Islet of Langerhans (tissue), 1 donor: ENCODE measurements around the gene ARMC8.
"Not testable (repeated sequence)": the region's sequence is repeated elsewhere in the genome, so short reads cannot be mapped to it uniquely, and the experiment has no call there.

Source experiments
- FAIRE-seq: peaks from one replicate; lab custom pipeline; 2011; peaks lifted over from hg19 to GRCh38; lab: Jason Lieb, UNC

The ARMC8 gene

GRCh38 chr3:138187296-138188012 is at the start of gene ARMC8:
Gene ARMC8 (plus strand): TSS chr3:138187301. CDS start chr3:138187555, 254 bp downstream.
- no peak for FAIRE-seq

GRCh38 chr3:138137861-138138260 is 49.2 kb upstream of the ARMC8 start:
- no peak for FAIRE-seq

- no peak for FAIRE-seq
These were observed 47.4 kb upstream of the ARMC8 start for GRCh38 chr3:138139691-138140090.

- no peak for FAIRE-seq
These were observed 46.2 kb upstream of the ARMC8 start for GRCh38 chr3:138140940-138141339.

- FAIRE-seq, result not testable (repeated sequence)
These were observed 44.9 kb upstream of the ARMC8 start for GRCh38 chr3:138142181-138142580.

DNA sequence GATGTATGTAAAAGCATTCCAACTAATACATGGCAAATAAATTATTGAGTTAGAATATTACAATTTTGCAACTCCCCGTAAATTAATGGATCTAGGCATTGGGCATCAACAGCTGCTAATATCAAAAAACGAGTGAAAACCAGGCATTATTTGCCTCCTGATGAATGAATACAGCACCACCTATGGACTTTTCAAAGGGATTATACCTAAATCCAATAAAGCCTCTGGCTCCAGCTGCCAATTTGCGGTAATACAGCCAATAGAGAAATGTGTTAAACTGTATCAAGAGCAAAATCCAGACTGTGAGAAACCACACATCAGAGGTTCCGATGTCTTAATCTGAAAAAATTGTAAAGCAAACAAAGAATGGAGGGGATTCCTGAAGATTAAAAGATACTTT is 38.6 kb upstream of the ARMC8 start:
- FAIRE-seq, result no peak

DNA sequence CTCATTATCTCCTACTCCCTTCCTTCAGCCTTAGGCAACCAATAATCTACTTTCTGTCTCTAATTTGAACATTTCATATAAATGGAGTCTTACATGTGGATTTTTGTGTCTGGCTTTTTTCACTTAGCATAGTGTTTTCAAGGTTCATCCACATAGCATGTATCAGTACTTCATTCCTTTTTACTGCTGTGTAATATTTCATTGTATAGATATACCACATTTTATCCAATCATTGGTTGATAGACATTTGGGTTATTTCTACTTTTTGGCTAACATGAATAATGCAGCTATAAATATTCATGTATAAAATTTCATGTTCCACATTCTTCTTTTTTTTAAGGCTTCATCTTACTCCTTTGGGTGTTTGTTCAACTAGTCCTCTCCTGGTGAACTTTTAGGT is 32.6 kb upstream of the ARMC8 start:
- no peak for FAIRE-seq

GRCh38 chr3:138157743-138158142 is 29.4 kb upstream of the ARMC8 start:
- FAIRE-seq, result no peak

GRCh38 chr3:138165061-138165460 is 22.0 kb upstream of the ARMC8 start:
- no peak for FAIRE-seq

GRCh38 chr3:138172625-138173024 is 14.5 kb upstream of the ARMC8 start:
- FAIRE-seq, result no peak

GRCh38 chr3:138173769-138174420 is 13.2 kb upstream of the ARMC8 start:
- FAIRE-seq, result no peak

- FAIRE-seq, result peak; percentile 90
These were observed 12.5 kb upstream of the ARMC8 start, which contains the start of gene DBR1 for GRCh38 chr3:138174421-138175131. Gene DBR1 (minus strand): TSS chr3:138174921. CDS start chr3:138174795, 126 bp downstream.

- peak; percentile 98 for FAIRE-seq
These were observed 6.6 kb upstream of the ARMC8 start for GRCh38 chr3:138180375-138181029.

GRCh38 chr3:138184994-138185393 is 2.1 kb upstream of the ARMC8 start:
- FAIRE-seq, result no peak

- FAIRE-seq, result no peak
These were observed 880 bp upstream of the ARMC8 start for GRCh38 chr3:138186221-138186620.

GRCh38 chr3:138186803-138187295 is 252 bp upstream of the ARMC8 start:
- FAIRE-seq, result peak; percentile 5

- FAIRE-seq, result no peak
These were observed 1.1 kb downstream of the ARMC8 start for GRCh38 chr3:138188013-138188730.

DNA sequence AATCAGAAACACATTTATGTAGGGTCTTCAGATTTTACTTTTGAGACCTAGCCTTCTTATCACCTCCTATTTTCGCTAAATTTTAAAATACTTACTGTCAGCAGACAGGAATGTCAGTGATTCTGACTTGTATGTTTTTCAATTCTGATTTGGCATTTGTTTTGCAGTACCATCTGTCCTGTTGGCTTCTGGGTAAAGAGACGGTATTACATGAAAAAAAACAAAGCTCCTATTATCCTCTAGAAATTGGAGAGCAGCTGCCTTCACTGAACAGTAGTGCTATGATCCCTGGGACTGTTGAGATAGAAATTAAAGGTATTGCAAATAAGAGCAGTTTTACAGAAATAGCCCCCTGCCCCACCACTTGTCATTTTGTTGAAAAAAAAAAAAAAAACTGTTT is 8.4 kb downstream of the ARMC8 start:
- no peak for FAIRE-seq

GRCh38 chr3:138196023-138196422 is 8.9 kb downstream of the ARMC8 start:
- no peak for FAIRE-seq

- FAIRE-seq, result no peak
These were observed 10.0 kb downstream of the ARMC8 start for GRCh38 chr3:138197058-138197457.

DNA sequence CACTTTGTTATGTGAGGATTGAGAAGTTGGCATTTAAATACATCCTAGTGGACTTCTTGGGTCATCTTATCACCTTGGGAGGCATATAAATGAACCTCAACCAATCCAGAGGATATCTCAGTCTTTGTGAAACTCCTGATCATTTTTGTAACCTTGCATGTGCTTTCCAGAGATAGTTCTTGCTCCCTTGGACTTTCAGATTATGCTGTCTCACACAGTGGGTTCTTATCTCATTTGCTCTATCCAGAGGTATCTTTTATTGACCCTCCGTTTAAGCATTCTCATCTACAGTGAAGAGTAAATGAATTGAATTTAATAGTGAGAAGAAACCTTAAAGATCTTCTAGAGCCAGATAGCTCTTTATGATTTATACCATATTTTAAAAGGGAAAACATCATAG is 10.4 kb downstream of the ARMC8 start:
- FAIRE-seq, result no peak

- FAIRE-seq, result no peak
These were observed 12.8 kb downstream of the ARMC8 start for GRCh38 chr3:138199851-138200250.
